BE2C (cell line): ENCODE data around the gene SCD.
A peak's percentile ranks its signal among the peaks of the same experiment; 100 is the strongest.
"Not testable (repeated sequence)": the region's sequence is repeated elsewhere in the genome, so short reads cannot be mapped to it uniquely, and the experiment has no call there.

Experiments used
- DNase-seq: peaks from one replicate; pipeline ENCODE4 v3.0.0-alpha.2; 2020
- H3K27me3 ChIP-seq: fragments of 250-450 bp; sonication (Bioruptor Pico); 2 replicates; pipeline ENCODE4 v1.5.1; 2020; ENCODE audit warnings: mild to moderate bottlenecking
- H3K36me3 ChIP-seq: fragments of 250-450 bp; sonication (Bioruptor Pico); 2 replicates; pipeline ENCODE4 v1.5.1; 2020; ENCODE audit warnings: mild to moderate bottlenecking
- H3K4me1 ChIP-seq: fragments of 250-450 bp; sonication (Bioruptor Pico); 2 replicates; pipeline ENCODE4 v1.5.1; 2020
- H3K4me3 ChIP-seq: 2 replicates; pipeline ENCODE4 v1.5.1; 2011; ENCODE audit warnings: low read depth, low read length
- H3K9me3 ChIP-seq: fragments of 250-450 bp; sonication (Bioruptor Pico); 2 replicates; pipeline ENCODE4 v1.5.1; 2020
- TF ChIP-seq, protein P1 (sequence below): IDR thresholded peaks from 2 replicates; pipeline ENCODE4 v1.5.1; 2012; ENCODE audit warnings: mild to moderate bottlenecking, low read depth, low read length

Gene SCD

DNA sequence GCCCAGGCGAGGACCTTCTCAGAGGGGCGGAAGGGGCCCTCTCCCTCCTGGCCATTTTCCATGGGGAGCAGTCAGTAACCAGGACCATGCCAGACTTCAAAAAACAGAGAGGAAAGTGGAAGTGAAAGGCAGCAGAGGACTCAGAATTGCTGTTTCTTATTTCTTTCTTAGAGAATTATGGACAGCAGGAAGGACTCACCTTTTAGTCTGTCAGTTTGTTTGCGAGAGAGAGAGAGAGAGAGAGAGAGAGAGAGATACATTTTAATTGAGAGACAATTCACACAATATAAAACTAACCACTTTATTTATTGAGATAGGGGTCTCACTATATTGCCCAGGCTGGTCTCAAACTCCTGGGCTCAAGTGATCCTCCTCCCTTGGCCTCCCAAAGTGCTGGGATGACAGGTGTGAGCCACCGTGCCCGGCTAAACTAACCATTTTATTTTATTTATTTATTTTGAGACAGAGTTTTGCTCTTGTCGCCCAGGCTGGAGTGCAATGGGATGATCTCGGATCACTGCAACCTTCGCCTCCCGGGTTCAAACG lies 24.5 kb downstream of the SCD start:
- Histone ChIP-seq H3K4me3 (no peak overlapping the region), H3K4me1 (peaks cover 22% of the 10 kb centered on the region), H3K36me3 (no peaks in the 10 kb centered on the region), H3K27me3 (no peaks in the 10 kb centered on the region), H3K9me3 (no peaks in the 10 kb centered on the region)
- DNase-seq: no peak
- TF ChIP-seq, protein P1, sequence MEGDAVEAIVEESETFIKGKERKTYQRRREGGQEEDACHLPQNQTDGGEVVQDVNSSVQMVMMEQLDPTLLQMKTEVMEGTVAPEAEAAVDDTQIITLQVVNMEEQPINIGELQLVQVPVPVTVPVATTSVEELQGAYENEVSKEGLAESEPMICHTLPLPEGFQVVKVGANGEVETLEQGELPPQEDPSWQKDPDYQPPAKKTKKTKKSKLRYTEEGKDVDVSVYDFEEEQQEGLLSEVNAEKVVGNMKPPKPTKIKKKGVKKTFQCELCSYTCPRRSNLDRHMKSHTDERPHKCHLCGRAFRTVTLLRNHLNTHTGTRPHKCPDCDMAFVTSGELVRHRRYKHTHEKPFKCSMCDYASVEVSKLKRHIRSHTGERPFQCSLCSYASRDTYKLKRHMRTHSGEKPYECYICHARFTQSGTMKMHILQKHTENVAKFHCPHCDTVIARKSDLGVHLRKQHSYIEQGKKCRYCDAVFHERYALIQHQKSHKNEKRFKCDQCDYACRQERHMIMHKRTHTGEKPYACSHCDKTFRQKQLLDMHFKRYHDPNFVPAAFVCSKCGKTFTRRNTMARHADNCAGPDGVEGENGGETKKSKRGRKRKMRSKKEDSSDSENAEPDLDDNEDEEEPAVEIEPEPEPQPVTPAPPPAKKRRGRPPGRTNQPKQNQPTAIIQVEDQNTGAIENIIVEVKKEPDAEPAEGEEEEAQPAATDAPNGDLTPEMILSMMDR: no peak

DNA sequence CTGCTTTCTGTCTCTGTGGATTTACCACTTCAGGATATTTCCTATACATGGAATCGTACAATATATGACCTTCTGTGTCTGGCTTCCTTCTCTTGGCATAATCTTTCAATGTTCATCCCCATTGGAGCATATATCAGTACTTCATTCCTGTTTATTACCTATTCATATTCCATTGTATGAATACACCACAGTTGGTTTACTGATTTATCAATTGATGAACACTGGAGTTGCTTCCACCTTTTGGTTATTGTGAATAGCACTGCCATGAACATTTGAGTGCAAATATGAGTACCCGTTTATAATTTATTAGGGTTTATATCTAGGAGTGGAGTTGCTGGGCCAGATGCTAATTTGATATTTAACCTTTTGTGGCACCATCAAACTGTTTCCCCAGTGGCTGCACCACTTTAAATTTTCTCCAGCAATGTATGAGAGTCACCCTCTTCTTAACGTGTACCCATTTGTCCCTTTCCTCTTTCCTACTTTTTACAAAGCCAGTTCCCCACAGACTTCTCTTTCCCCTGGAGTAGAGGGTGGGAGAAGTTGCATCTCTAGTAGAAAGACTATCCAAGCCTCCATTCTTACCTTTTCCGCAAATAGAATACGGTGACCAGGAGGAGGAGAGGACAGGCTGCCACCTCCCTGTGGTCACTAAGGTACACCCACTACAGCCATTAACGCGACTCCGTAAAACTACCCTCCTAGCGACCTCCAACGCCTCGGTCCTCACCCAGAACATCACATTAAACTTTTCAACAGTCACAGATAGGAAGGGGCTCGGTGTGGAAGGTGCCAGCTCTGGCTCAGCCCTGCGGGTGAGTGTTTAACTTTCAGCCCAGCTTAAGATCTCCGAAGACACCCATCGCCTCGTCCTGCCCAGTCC lies 25.6 kb downstream of the SCD start:
- H3K4me1 ChIP-seq: peaks cover 22% of the 10 kb centered on the region
- H3K36me3 ChIP-seq: no peaks in the 10 kb centered on the region
- peak overlapping the region; percentile 53 for H3K4me3 ChIP-seq
- no peak for DNase-seq
- TF ChIP-seq, protein P1: no peak
- no peaks in the 10 kb centered on the region for H3K27me3 ChIP-seq
- no peaks in the 10 kb centered on the region for H3K9me3 ChIP-seq

DNA sequence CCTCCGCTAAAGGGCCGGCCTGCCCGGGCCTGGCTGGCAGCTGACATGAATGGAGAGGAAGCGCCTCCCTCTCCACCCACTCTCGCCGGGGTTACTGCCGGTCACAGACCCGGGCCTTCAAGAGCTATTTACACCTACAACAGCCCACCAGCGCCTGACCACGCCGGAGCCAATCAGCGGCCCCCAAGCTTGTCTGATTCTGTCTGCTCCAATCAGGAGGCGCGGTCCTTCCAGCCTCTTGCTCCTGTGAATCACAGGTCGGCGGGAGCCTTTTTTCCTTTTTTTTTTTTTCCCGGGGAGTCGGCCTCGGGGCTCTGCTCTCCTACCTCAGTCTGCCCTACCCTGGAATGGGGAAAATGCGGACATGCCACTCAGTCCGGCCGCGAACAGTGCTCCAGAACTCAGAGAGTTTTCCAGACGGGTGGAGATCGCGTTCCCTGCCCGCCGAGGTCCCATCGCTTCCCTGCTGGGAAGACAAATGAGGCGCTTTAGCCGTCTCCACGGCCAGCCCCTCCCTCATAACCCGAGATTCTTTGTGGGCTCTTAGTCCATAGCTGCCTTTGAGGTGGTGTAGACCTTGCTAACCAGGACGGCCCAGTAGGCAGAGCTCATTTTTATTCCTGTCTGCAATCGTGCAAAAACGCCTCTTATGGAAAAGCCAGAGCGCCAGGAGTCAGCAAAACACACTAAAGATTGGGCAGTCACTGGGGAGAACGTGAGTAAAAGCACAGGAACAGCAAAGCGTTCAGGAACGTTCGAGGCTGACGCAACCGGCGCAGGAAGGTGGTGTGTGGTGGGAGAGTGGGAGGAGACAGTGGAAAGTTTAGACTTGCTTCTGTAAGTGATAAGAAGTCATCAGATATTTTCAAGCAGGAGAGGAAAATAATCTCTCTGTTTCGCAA lies 26.5 kb downstream of the SCD start:
- DNase-seq: peak; percentile 97
- Histone ChIP-seq H3K27me3 (no peaks in the 10 kb centered on the region), H3K4me1 (peaks cover 22% of the 10 kb centered on the region), H3K9me3 (no peaks in the 10 kb centered on the region), H3K4me3 (peak overlapping the region; percentile 75), H3K36me3 (no peaks in the 10 kb centered on the region)
- TF ChIP-seq, protein P1: no peak

DNA sequence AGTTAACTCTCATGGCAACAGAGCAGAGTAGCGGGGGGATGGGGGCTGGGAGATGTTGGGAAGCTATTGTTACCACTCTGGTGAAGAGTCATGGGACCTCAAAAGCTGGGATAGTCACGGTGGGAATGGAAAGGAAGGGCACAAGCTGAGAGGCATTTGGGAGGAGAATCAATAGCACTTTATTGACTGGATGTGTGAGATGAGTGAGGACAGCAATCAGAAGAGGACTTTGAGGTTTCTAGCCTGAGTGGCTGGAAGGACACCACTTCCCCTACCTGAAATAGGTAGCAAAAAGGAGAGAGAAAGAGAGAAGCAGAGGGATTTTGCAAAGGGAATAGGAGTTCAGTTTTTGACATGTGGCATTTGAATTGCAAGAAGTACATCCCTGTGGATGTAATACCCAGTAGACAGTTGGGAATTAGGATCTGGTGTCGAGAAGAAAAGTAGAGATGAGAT lies 27.2 kb downstream of the SCD start:
- H3K9me3 ChIP-seq: no peaks in the 10 kb centered on the region
- peak overlapping the region; percentile 75 for H3K4me3 ChIP-seq
- no peaks in the 10 kb centered on the region for H3K36me3 ChIP-seq
- H3K27me3 ChIP-seq: no peaks in the 10 kb centered on the region
- H3K4me1 ChIP-seq: peaks cover 22% of the 10 kb centered on the region
- TF ChIP-seq, protein P1: no peak
- no peak for DNase-seq

DNA sequence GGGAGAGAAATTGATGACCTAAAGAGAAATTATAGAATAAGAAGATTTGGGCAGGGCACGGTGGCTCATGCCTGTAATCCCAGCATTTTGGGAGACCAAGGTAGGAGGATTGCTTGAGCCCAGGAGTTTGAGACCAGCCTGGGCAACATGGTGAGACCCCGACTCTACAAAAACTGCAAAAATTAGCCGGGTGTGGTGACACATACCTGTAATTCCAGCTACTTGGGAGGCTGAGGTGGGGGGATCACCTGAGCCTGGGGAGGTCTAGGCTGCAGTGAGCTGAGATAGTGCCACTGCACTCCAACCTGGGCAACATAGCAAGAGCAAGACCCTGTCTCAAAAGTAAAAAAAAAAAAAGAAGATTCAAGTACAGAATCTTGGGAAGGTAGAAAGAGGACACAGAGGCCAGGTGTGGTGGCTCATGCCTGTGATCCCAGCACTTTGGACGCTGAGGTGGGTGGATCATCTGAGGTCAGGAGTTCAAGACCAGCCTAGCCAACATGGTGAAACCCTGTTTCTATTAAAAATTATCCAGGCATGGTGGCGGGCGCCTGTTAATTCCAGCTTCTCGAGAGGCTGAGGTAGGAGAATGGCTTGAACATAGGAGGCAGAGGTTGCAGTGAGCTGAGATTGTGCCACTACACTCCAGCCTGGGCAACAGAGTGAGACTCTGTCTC lies 27.8 kb downstream of the SCD start:
- Histone ChIP-seq H3K4me1 (peaks cover 22% of the 10 kb centered on the region), H3K4me3 (peak overlapping the region; percentile 75)
- DNase-seq, H3K27me3 ChIP-seq, H3K36me3 ChIP-seq, H3K9me3 ChIP-seq: not testable (repeated sequence)

DNA sequence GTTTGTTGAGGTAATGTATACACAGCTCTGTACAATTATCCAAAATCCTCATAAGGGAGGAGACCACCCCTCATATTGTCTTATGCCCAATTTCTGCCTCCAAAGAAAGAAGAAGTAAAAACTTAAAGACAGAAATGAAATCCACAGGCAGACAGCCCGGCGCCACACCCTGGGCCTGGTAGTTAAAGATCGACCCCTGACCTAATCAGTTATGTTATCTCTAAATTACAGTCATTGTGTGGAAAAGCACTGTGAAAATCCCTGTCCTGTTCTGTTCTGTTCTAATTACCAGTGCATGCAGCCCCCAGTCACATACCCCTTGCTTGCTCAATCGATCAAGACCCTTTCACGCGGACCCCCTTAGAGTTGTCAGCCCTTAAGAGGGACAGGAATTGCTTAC lies 29.6 kb downstream of the SCD start:
- H3K4me3 ChIP-seq, H3K4me1 ChIP-seq, H3K27me3 ChIP-seq: not testable (repeated sequence)

More for the DNA sequence above, 29.6 kb downstream of the SCD start:
- DNase-seq, H3K9me3 ChIP-seq, H3K36me3 ChIP-seq: not testable (repeated sequence)
